ENCODE data around the gene FUCA1.

DNA sequence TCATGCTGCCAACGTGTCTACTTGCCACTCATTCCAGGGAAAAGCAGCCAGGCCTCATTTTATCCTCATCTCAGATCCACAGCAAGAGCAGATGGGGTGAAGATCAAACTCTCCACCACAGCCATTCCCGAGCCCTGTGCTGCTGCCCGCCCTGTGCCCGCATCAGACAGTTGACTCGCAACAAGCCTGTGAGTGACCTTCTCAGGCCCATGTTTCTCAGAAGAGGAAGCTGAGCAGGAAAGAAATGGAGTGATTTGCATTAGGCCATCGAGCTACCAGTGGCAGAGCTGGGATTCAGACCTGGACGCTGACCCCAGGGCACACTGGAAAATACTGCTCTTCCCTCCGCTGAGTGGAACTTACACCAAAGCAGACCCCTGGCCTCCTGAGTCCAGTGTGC lies 43.8 kb upstream of the FUCA1 start:
- TF ChIP-seq, protein P1, sequence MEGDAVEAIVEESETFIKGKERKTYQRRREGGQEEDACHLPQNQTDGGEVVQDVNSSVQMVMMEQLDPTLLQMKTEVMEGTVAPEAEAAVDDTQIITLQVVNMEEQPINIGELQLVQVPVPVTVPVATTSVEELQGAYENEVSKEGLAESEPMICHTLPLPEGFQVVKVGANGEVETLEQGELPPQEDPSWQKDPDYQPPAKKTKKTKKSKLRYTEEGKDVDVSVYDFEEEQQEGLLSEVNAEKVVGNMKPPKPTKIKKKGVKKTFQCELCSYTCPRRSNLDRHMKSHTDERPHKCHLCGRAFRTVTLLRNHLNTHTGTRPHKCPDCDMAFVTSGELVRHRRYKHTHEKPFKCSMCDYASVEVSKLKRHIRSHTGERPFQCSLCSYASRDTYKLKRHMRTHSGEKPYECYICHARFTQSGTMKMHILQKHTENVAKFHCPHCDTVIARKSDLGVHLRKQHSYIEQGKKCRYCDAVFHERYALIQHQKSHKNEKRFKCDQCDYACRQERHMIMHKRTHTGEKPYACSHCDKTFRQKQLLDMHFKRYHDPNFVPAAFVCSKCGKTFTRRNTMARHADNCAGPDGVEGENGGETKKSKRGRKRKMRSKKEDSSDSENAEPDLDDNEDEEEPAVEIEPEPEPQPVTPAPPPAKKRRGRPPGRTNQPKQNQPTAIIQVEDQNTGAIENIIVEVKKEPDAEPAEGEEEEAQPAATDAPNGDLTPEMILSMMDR (IDR thresholded peaks at IDR 0.05; ENCODE audit: low read depth, low read length), result no peak
- TF ChIP-seq EZH2phosphoT487 (IDR thresholded peaks at IDR 0.05; ENCODE audit: low read depth), result no peak
